ENCODE measurements around the gene PEX12. TPM values are rescaled to one million over a fixed set of nuclear protein-coding genes. Genes with fewer than 3 reads are reported as not detected.

PEX12 gene
- polyA plus RNA-seq, 2 of the 4 experiments (the other 2 are of a cell fraction), result 4.7 to 11.2 TPM

- no peak for TF ChIP-seq SMC3 (IDR thresholded peaks at IDR 0.05)
- TF ChIP-seq ELK1 (IDR thresholded peaks at IDR 0.05; ENCODE audit: low read depth, low read length), result no peak
- TF ChIP-seq MAZ (IDR thresholded peaks at IDR 0.05; ENCODE audit: borderline replicate concordance, low read depth, low read length), result no peak
- TF ChIP-seq MAFK (IDR thresholded peaks at IDR 0.05; ENCODE audit: partially characterized antibody), result peak; percentile 89
- TF ChIP-seq PBX3 (IDR thresholded peaks at IDR 0.05), result no peak
- no peak for TF ChIP-seq CTCF (IDR thresholded peaks at IDR 0.05)
- no peak for TF ChIP-seq MAX (IDR thresholded peaks at IDR 0.05)
- no peak for TF ChIP-seq HOXA7 (CRISPR knock-in tag; IDR thresholded peaks at IDR 0.05)
- POLR2A ChIA-PET, result interaction anchor here (1.5 kb wide), 1 partner anchor 25 kb away, joined by 4 read pairs; the partner anchor contains the start of gene PEX12
Observed at GRCh38 chr17:35553310-35553709, 25.1 kb downstream of the PEX12 start.

GRCh38 chr17:35548978-35549377 lies 29.4 kb downstream of the PEX12 start:
- FAIRE-seq, result no peak
- ChIA-PET POLR2A (no interaction called here), CTCF (interaction anchor here (0.7 to 4.2 kb wide), 4 partner anchors 10 to 236 kb away, joined by 3 to 36 read pairs (median 6); partner anchors contain the start of gene SLFN12L)
- no peak for ATAC-seq
- TF ChIP-seq NFE2L2 (conservative IDR thresholded peaks at IDR 0.05; ENCODE audit: low read length) (no peak), POLR2A (IDR thresholded peaks at IDR 0.05; ENCODE audit: low read length) (no peak), NPAS2 (CRISPR knock-in tag; IDR thresholded peaks at IDR 0.05; ENCODE audit: borderline replicate concordance) (no peak), MYC (IDR thresholded peaks at IDR 0.05; ENCODE audit: borderline replicate concordance, low read length) (no peak), RAD21 (conservative IDR thresholded peaks at IDR 0.05 in 1 of 2, IDR thresholded peaks at IDR 0.05 in 1 of 2) (no peak), ELK1 (IDR thresholded peaks at IDR 0.05; ENCODE audit: low read depth, low read length) (no peak), CHD4 (IDR thresholded peaks at IDR 0.05; ENCODE audit: borderline replicate concordance) (no peak), RNF2 (IDR thresholded peaks at IDR 0.05; ENCODE audit: borderline replicate concordance, low read depth) (no peak), NR3C1 (IDR thresholded peaks at IDR 0.05) (no peak), ZC3H11A (IDR thresholded peaks at IDR 0.05) (no peak), SREBF2 (IDR thresholded peaks at IDR 0.05) (no peak), HES2 (IDR thresholded peaks at IDR 0.05) (no peak), RARB (CRISPR knock-in tag; IDR thresholded peaks at IDR 0.05) (no peak), PBX3 (IDR thresholded peaks at IDR 0.05) (no peak), EP300 (IDR thresholded peaks at IDR 0.05) (no peak), HMGXB4 (CRISPR knock-in tag; IDR thresholded peaks at IDR 0.05; ENCODE audit: borderline replicate concordance) (no peak), GATA3 (IDR thresholded peaks at IDR 0.05; ENCODE audit: borderline replicate concordance) (no peak), BHLHE40 (IDR thresholded peaks at IDR 0.05; ENCODE audit: low read depth, low read length) (no peak), SMC3 (IDR thresholded peaks at IDR 0.05) (no peak)
- H3K4me2 ChIP-seq, result no peak overlapping the region
- no peak for DNase-seq (ENCODE audit: low read depth in 1 of 2, low spot score in 1 of 2)
- no peak overlapping the region for H3K27ac ChIP-seq
- no peaks in the 10 kb centered on the region for H3K4me1 ChIP-seq
- H3K4me3 ChIP-seq, result no peak overlapping the region
- H3K9me3 ChIP-seq, result no peaks in the 10 kb centered on the region
- 37% methylated on average over 1 of the region's 1 CpG for WGBS (ENCODE audit: missing lambda C conversion rate)

More at GRCh38 chr17:35553310-35553709, 25.1 kb downstream of the PEX12 start:
- Histone ChIP-seq H3K4me2 (no peak overlapping the region), H3K4me3 (no peak overlapping the region), H3K4me1 (no peaks in the 10 kb centered on the region), H3K27ac (no peak overlapping the region), H3K9me3 (no peaks in the 10 kb centered on the region)
- WGBS (ENCODE audit: missing lambda C conversion rate), result 51% methylated on average over 4 of the region's 4 CpGs
- DNase-seq (ENCODE audit: low read depth in 1 of 2, low spot score in 1 of 2) (no peak), FAIRE-seq (no peak), ATAC-seq (no peak)
- CTCF ChIA-PET, result interaction anchor here (0.6 to 6.0 kb wide), 9 partner anchors 10 to 241 kb away, joined by 3 to 44 read pairs (median 4); partner anchors contain the start of gene SLFN12L
